ENCODE data around the gene NINJ2. TPM values are rescaled to one million over a fixed set of nuclear protein-coding genes. Genes with fewer than 3 reads are reported as not detected.

Gene NINJ2
- total and polyA plus RNA-seq, 2 experiments from 2014 or later = 4.9 to 5.2 TPM

DNA sequence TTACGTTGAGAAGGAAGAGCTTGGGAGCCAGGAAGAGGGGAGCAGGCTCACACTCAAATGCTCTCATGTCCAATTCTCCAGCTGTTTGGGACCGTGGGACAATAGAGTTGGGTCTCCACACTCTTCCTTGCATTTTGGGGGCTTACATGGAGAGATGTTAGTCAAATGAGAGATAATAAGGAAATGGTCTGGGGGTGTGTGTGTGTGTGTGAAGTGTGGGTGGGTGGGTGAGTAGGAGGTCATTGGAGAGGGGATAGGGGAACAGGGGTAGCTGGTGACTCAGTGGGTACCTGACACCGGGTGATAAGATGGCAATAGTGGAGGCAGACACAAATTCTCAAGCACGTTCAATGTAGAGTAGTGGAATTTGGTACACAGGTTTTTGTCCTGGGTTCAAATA is 135.5 kb downstream of the NINJ2 start:
- Histone ChIP-seq H3F3A (ENCODE audit: insufficient read depth) (peaks cover 22% of the 10 kb centered on the region), H3K36me3 (ENCODE audit: low read depth) (no peaks in the 10 kb centered on the region), H3K4me1 (ENCODE audit: insufficient read depth) (peaks cover 23% of the 10 kb centered on the region), H2AFZ (no peak overlapping the region), H3K27ac (no peak overlapping the region), H4K20me1 (ENCODE audit: insufficient read depth) (no peaks in the 10 kb centered on the region), H3K9me3 (ENCODE audit: low read depth) (no peaks in the 10 kb centered on the region), H3K4me3 (no peak overlapping the region), H3K27me3 (replicated peaks; ENCODE audit: insufficient read depth) (no peaks in the 10 kb centered on the region), H3K4me2 (ENCODE audit: unreplicated experiment) (no peak overlapping the region), H3K9ac (no peak overlapping the region), H3K9me2 (ENCODE audit: insufficient read depth) (no peaks in the 10 kb centered on the region), H3K79me2 (ENCODE audit: insufficient read depth) (no peaks in the 10 kb centered on the region)
- 73 to 75% methylated on average over 4 of the region's 4 CpGs for WGBS, 2 experiments (ENCODE audit: low coverage in 1 of 2, low lambda C conversion rate in 2 of 2, missing lambda C conversion rate in 2 of 2)
- in situ Hi-C loops (cut with MboI) = no loop called here
- no peak for DNase-seq
- TF ChIP-seq EZH2phosphoT487 (IDR thresholded peaks at IDR 0.05; ENCODE audit: insufficient read depth, low read depth) (no peak), EZH2 (IDR thresholded peaks at IDR 0.05; ENCODE audit: insufficient read depth, poor library complexity, severe bottlenecking) (no peak)

DNA sequence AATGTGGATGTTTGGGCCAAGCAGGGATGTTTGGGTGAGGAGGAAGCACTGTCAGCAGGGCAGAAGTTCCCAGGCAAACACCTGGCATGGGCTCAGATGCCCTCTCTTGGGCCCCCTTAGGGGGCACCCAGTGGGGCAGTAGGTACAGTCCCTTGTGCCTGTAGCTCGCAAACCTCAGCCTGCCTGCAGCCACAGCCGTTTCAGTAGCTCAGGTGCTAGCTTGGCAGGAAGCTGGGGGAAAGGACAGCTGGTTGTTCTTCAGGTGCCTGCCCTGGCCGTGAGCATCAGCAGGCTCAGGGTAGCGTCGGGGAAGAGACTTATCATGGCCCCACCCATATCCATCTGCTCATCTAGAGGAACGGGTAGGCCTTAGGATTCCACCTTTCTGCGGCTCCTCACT is 136.0 kb downstream of the NINJ2 start:
- no peaks in the 10 kb centered on the region for H3K36me3 ChIP-seq (ENCODE audit: low read depth)
- no peaks in the 10 kb centered on the region for H3K9me2 ChIP-seq (ENCODE audit: insufficient read depth)
- no peaks in the 10 kb centered on the region for H3K9me3 ChIP-seq (ENCODE audit: low read depth)
- H2AFZ ChIP-seq = no peak overlapping the region
- H3K9ac ChIP-seq = no peak overlapping the region
- no peak overlapping the region for H3K27ac ChIP-seq
- peaks cover 19% of the 10 kb centered on the region for H3K4me1 ChIP-seq (ENCODE audit: insufficient read depth)
- WGBS, 2 experiments (ENCODE audit: low coverage in 1 of 2, low lambda C conversion rate in 2 of 2, missing lambda C conversion rate in 2 of 2) = 50 to 63% methylated on average over 7 of the region's 7 CpGs
- H3F3A ChIP-seq (ENCODE audit: insufficient read depth) = peaks cover 17% of the 10 kb centered on the region
- H3K27me3 ChIP-seq (replicated peaks; ENCODE audit: insufficient read depth) = no peaks in the 10 kb centered on the region; the same call in 1 of the 2 replicates
- H3K79me2 ChIP-seq (ENCODE audit: insufficient read depth) = no peaks in the 10 kb centered on the region
- no peaks in the 10 kb centered on the region for H4K20me1 ChIP-seq (ENCODE audit: insufficient read depth)
- no peak overlapping the region for H3K4me3 ChIP-seq
- in situ Hi-C loops (cut with MboI) = no loop called here
- no peak overlapping the region for H3K4me2 ChIP-seq (ENCODE audit: unreplicated experiment)
- no peak for DNase-seq
- TF ChIP-seq EZH2 (IDR thresholded peaks at IDR 0.05; ENCODE audit: insufficient read depth, poor library complexity, severe bottlenecking) (no peak), EZH2phosphoT487 (IDR thresholded peaks at IDR 0.05; ENCODE audit: insufficient read depth, low read depth) (no peak)

DNA sequence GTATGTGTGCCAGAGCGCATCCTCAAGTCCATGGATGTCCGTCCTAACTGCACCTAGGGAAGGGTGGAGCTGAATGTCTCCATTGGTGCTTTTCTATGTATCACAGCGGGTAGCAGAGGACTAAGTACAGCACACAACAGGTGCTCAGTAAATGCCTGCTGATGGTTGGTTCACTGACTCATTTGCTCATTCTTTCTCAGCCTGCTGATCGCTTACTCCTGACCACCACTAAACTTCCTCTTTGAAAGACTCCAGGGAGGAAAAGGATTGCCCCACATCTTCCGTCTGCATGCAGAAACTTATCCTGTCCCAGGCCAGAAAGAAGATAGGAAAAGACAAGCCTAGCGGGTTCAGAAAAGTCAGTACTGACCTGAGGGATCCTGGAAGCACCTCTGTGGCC is 137.2 kb downstream of the NINJ2 start:
- H3F3A ChIP-seq (ENCODE audit: insufficient read depth) = peaks cover 10% of the 10 kb centered on the region; the same call in 1 of the 2 replicates
- no peaks in the 10 kb centered on the region for H4K20me1 ChIP-seq (ENCODE audit: insufficient read depth)
- no peaks in the 10 kb centered on the region for H3K9me2 ChIP-seq (ENCODE audit: insufficient read depth)
- no peak overlapping the region for H3K4me2 ChIP-seq (ENCODE audit: unreplicated experiment)
- H3K79me2 ChIP-seq (ENCODE audit: insufficient read depth) = no peaks in the 10 kb centered on the region
- no peaks in the 10 kb centered on the region for H3K9me3 ChIP-seq (ENCODE audit: low read depth)
- no peak overlapping the region for H2AFZ ChIP-seq
- no peaks in the 10 kb centered on the region; the same call in 1 of the 2 replicates for H3K27me3 ChIP-seq (replicated peaks; ENCODE audit: insufficient read depth)
- in situ Hi-C loops (cut with MboI) = no loop called here
- H3K9ac ChIP-seq = no peak overlapping the region
- 79 to 81% methylated on average over 6 of the region's 6 CpGs for WGBS, 2 experiments (ENCODE audit: low coverage in 1 of 2, low lambda C conversion rate in 2 of 2, missing lambda C conversion rate in 2 of 2)
- H3K4me1 ChIP-seq (ENCODE audit: insufficient read depth) = peaks cover 9% of the 10 kb centered on the region
- TF ChIP-seq EZH2 (IDR thresholded peaks at IDR 0.05; ENCODE audit: insufficient read depth, poor library complexity, severe bottlenecking) (no peak), EZH2phosphoT487 (IDR thresholded peaks at IDR 0.05; ENCODE audit: insufficient read depth, low read depth) (no peak)
- no peak overlapping the region for H3K4me3 ChIP-seq
- H3K36me3 ChIP-seq (ENCODE audit: low read depth) = no peaks in the 10 kb centered on the region
- DNase-seq = no peak
- no peak overlapping the region for H3K27ac ChIP-seq

DNA sequence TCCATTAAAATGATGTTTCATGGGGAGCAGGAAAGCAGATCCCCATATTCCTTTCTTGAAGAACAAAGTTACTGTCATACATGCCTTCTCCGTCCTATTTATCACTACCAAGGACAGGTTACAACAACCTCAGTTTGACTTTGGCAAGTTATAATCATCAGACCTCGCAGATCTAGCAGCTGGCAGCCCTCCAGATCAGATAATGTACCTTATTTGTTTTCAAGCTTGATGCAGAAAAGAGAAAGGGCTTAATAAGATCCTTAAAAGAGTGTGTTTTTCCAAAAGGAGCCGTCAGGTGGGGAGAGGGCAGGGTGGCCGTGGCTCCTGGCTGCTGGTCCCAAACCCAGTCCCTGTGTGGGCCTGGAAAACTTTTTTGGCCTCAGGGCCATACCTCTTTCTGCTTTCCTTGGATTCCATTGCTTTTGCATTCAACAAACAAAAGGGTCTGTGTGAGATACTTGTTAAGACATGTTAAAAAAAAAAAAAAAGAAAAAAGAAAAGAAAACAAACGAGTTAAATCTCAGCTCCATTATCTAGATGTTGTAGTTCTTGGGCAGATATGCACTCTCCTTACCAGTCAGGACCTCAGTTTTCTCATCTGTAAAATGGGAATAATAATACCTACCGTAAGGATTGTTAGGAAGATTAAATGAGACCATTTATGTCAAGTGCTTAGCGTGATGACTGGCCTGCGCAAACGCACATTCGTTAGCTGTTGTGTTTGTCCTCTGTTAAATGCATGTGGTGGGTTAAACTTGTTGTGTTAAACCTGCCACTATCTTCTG is 138.9 kb downstream of the NINJ2 start:
- no peaks in the 10 kb centered on the region for H3K79me2 ChIP-seq (ENCODE audit: insufficient read depth)
- no peak overlapping the region for H3K4me3 ChIP-seq
- no peaks in the 10 kb centered on the region for H4K20me1 ChIP-seq (ENCODE audit: insufficient read depth)
- no peaks in the 10 kb centered on the region for H3K36me3 ChIP-seq (ENCODE audit: low read depth)
- no peaks in the 10 kb centered on the region for H3K4me1 ChIP-seq (ENCODE audit: insufficient read depth)
- no peak overlapping the region for H3K9ac ChIP-seq
- in situ Hi-C loops (cut with MboI) = no loop called here
- H3K9me3 ChIP-seq (ENCODE audit: low read depth) = no peaks in the 10 kb centered on the region
- TF ChIP-seq EZH2 (IDR thresholded peaks at IDR 0.05; ENCODE audit: insufficient read depth, poor library complexity, severe bottlenecking) = no peak
- no peaks in the 10 kb centered on the region for H3F3A ChIP-seq (ENCODE audit: insufficient read depth)
- no peak for DNase-seq
- 76 to 78% methylated on average over 10 of the region's 10 CpGs for WGBS, 2 experiments (ENCODE audit: low coverage in 1 of 2, low lambda C conversion rate in 2 of 2, missing lambda C conversion rate in 2 of 2)
- no peak overlapping the region for H3K4me2 ChIP-seq (ENCODE audit: unreplicated experiment)
- H3K27ac ChIP-seq = no peak overlapping the region
- no peaks in the 10 kb centered on the region for H3K9me2 ChIP-seq (ENCODE audit: insufficient read depth)
- H3K27me3 ChIP-seq (replicated peaks; ENCODE audit: insufficient read depth) = peaks cover 12% of the 10 kb centered on the region
- H2AFZ ChIP-seq = no peak overlapping the region

Measured in GM23248 (cell line).